T-helper 9 cell (primary cell): ENCODE results near the gene NDUFC2.
"Not testable (repeated sequence)": the region's sequence is repeated elsewhere in the genome, so short reads cannot be mapped to it uniquely, and the experiment has no call there.

ENCODE experiments used
- DNase-seq: peaks from one replicate; pipeline ENCODE4 v3.0.0-alpha.2; 2020
- total RNA-seq, 2 donors: gene quantifications; one replicate each; lab custom pipeline; 2026; lab: John Stamatoyannopoulos, UW

Gene NDUFC2
- 6.0 to 12.0 reads per million in 2 donors for total RNA-seq

GRCh38 chr11:78079232-78080083, at the start of gene NDUFC2:
Gene NDUFC2 (minus strand): TSS chr11:78079862. CDS start chr11:78079744, 118 bp downstream.
- DNase-seq, result peak; percentile 52

GRCh38 chr11:78127403-78127802, 47.7 kb upstream of the NDUFC2 start:
- DNase-seq, result no peak

- no peak for DNase-seq
These were observed 33.1 kb upstream of the NDUFC2 start for GRCh38 chr11:78112582-78113275.

GRCh38 chr11:78111298-78111697, 31.6 kb upstream of the NDUFC2 start:
- no peak for DNase-seq

GRCh38 chr11:78110830-78111229, 31.2 kb upstream of the NDUFC2 start:
- no peak for DNase-seq

GRCh38 chr11:78110351-78110750, 30.7 kb upstream of the NDUFC2 start:
- DNase-seq, result no peak

GRCh38 chr11:78109081-78110015, 29.7 kb upstream of the NDUFC2 start:
- no peak for DNase-seq

- no peak for DNase-seq
These were observed 21.2 kb upstream of the NDUFC2 start for GRCh38 chr11:78100676-78101472.

- DNase-seq, result no peak
These were observed 20.6 kb upstream of the NDUFC2 start for GRCh38 chr11:78100261-78100660.

GRCh38 chr11:78099666-78100065, 20.0 kb upstream of the NDUFC2 start:
- no peak for DNase-seq

- no peak for DNase-seq
These were observed 18.2 kb upstream of the NDUFC2 start for GRCh38 chr11:78097666-78098385.

- DNase-seq, result no peak
These were observed 14.6 kb upstream of the NDUFC2 start for GRCh38 chr11:78094250-78094649.

- not testable (repeated sequence) for DNase-seq
These were observed 6.9 kb upstream of the NDUFC2 start for GRCh38 chr11:78086521-78087074.

- DNase-seq, result no peak
These were observed 6.3 kb upstream of the NDUFC2 start for GRCh38 chr11:78085972-78086371.

- DNase-seq, result not testable (repeated sequence)
These were observed 4.8 kb upstream of the NDUFC2 start for GRCh38 chr11:78084506-78084905.

- DNase-seq, result no peak
These were observed 3.4 kb upstream of the NDUFC2 start for GRCh38 chr11:78083021-78083420.

- no peak for DNase-seq
These were observed 2.5 kb upstream of the NDUFC2 start for GRCh38 chr11:78082146-78082545.

- DNase-seq, result no peak
These were observed 1.9 kb upstream of the NDUFC2 start for GRCh38 chr11:78081583-78081982.

- DNase-seq, result no peak
These were observed 1.3 kb upstream of the NDUFC2 start for GRCh38 chr11:78080818-78081495.

- no peak for DNase-seq
These were observed 589 bp upstream of the NDUFC2 start for GRCh38 chr11:78080084-78080817.
